ENCODE results near the gene VAV1.

The VAV1 gene

DNA sequence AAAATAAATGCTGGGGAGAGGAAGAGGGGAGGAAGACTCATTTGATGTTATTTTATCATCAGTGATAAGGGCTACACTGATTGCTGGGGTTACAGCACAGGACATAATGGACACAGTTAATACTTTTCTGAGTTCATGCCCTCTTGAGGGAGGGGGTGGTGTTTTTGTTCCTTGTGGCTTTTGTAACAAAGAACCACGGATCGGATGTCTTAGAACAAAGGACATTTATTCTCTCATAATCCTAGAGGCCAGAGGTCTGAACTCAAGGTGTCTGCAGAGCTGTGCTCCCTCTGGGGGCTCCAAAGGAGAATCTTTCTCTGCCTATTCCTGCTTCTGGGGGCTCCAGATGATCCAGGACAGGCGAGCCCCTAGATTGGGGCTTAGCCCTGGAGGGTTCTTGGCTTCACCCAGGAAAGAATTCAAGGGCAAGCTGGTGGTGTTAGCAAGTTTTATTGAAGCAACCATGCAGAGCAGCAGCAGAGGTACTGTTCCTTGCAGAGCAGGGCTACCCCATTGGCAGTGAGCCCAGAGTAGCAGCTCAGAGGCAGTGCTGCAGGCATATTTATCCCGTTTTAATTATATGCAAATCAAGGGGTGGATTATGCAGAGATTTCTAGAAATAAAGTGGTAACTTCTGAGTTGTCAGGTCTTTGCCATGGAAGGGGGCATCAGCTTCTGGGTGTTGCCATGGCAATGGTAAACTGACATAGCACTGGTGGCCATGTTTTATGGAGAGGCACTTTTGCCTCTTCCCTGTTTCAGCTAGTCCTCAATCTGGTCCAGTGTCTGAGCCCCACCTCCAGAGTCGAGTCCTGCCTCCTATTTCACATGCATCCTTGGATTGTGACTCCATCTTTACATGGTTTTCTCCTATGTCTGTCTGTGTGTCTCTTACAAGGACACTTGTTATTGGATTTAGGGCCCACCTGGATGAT, 18.0 kb downstream of the VAV1 start:
- DNase-seq = no peak

DNA sequence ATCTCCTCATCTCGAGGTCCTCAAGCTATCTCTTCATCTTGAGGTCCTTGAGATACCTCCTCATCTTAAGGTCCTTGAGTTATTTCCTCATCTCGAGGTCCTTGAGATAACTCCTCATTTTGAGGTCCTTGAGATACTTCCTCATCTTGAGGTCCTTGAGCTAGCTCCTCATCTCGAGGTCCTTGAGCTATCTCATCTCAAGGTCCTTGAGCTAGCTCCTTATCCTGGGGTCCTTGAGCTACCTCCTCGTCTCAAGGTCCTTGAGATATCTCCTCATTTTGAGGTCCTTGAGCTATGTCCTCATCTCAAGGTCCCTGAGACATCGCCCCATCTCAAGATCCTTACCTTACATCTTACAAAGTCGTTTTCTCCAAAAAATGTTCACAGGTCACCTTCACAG, 18.7 kb downstream of the VAV1 start:
- DNase-seq = no peak

DNA sequence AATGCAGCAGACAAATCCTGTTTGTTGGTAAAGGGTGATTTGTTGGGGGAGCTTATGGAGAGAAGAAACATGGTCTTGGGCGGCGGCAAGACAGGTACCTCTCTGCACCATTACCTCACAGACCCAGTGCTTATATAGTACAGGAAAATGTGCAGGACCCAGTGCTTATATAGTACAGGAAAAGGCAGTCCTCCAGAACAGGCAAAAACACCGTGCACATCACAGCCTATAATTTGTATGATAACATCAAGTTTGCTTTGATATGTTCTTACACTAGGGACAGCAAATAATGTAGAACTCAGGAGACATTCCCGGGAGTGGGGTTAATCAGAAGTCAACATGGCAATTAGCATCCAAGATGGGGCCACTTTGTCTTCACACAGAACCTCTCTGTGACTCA, 20.9 kb downstream of the VAV1 start:
- DNase-seq = no peak

DNA sequence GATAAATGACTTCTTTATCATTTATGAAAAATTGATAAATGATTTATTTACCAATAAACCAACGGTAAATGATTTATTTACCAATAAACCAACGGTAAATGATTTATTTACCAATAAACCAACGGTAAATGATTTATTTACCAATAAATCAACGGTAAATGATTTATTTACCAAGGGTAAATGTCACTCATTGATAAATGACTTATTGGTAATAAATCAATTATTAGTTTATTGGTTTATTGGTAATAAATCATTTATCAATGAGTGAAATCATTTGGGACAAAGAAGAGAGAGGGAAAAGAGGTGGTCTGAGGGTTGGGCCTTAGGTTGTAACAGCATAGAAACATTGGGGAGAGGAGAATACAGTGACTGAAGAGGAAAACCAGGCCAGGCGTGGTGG, 21.5 kb downstream of the VAV1 start:
- DNase-seq = no peak

DNA sequence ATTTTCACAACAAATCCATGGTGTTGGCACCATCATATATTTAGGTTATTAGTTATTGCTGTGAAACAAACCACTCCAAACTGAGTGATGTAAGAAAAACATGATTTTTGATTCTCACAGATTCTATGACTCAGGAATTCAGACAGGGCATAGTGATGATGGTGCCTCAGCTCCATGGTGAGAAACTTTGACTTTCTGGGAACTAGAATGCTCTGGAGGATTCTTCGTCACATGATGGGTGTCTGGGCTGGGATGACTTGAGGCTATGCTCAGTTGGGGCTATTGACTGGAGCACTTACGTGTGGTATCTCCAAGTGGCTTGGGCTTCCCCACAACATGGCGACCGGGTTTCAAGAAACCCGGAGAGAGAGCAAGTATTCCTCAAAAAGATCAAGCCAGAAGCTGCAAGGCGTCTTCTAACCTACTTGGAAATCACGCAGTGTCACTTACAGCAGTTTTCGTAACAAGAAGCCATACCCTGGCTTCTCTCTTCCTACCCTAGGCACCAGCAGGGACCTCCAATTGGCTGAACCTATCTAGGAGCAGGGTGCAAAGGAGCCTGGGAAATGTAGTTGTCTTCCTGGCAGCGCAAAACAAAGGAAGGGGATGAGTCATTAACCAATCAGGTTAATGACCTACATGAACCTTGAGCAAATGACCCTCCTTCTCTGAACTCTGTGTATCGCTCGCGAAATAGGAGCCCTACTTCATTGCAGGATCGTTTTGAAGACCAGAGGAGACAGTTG, 22.4 kb downstream of the VAV1 start:
- no peak for DNase-seq

DNA sequence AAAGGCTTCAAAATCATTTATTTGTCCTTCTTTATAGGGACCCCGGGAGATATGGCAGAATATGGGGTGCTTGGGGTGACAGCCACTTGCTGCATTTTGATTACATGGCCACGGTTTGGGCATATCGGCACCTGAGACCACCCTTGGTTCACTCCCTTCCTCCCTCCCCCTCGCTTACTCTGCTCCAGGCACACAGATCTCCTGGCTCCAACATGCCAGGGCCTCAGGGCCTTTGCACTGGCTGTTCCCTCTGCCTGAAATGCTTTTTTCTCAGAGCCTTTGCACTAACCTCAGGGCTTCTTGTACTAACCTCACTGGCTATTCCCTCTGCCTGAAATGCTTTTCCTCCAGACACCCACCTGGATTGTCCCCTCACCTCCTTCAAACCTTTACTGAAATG, 23.8 kb downstream of the VAV1 start:
- DNase-seq = no peak

DNA sequence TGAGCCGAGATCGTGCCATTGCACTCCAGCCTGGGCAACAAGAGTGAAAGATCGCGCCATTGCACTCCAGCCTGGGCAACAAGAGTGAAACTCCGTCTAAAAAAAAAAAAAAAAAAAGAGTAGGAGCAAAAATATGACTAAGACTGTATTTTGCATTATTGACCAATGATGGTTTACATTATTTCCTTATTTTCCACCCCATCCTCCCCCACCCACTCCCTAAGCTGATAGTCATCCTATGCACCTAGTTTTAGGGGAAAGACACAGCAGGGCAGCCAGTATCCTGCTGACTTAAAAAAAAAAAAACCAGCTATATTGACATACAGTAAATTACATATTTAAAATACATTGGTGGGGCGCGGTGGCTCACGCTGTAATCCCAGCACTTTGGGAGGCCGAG, 25.1 kb downstream of the VAV1 start:
- DNase-seq = no peak

DNA sequence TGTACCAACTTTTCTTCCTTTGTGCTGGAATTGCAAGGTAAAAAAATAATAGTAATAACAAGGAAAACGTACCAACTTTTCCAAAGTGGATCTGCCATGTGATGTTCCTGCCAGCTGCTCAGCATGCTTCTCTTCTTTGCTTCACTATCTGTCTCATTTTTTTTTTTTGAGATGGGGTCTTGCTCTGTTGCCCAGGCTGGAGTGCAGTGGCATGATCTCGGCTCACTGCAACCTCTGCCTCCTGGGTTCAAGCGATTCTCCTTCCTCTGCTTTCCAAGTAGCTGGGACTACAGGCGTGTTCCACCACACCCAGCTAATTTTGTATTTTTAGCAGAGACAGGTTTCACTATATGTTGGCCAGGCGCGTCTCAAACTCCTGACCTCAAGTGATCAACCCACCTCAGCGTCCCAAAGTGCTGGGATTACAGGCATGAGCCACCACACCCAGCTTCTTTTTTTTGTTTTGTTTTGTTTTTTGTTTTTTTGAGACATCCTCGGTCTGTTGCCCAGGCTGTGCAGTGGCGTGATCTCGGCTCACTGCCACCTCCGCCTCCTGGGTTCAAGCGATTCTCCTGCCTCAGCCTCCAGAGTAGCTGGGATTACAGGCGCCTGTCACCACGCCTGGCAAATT, 27.8 kb downstream of the VAV1 start:
- peak in 1 of 5 experiments; percentile 27 for DNase-seq

DNA sequence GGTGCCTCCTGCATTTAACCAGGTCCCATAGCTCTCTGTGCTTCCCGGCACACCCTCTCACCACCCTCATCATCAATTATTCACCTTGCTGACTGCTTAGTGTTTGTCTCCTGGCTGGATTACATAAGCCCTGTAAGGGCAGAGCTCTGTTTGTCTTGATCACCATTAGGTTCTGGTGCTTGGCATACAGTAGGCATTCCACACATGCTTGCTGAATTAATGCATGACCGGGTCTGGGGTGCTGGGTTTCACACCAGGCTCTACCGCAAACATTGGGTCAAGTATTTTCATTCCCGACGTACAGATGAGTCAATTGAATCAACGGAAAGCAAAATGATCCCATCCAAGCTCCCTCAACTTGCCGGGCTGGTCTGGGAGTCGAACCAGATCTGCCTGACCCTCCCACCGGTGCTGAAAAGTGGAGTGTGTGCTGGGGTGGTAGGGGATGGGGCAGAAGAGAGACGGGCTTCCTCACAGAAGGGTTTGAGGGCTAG, 28.5 kb downstream of the VAV1 start:
- DNase-seq = peak in 1 of 5 experiments; percentile 31

DNA sequence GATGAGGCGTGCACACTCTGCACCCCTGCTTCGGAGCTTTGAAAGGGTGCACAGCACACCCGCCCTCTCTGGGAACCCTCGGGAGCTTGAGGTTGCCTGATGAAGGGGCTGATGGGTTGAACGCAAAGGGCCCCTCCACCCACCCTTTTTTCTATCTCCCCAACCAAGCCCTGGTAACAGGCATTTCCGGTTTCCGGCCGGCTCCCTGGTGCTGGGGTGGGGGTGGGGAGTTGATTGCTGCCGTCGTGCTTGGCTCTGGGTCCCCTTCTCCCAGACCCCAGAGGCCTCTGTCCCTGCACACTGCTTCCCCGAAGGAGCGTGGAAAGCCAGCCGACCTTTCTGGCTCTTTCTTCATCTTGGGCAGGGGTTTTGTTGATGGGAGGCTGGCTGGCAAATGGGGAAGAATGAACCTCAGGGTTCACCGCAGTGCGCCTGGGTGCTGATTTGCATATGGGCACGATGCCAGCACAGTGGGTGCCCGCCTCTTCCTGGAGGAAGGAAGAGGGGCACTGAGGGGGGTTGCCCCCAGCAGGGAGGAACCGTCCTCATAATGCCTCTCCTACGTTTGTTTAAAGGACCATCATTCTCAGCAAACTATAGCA, 29.1 kb downstream of the VAV1 start:
- peak; percentile 55 to 95 (median 73) for DNase-seq

DNA sequence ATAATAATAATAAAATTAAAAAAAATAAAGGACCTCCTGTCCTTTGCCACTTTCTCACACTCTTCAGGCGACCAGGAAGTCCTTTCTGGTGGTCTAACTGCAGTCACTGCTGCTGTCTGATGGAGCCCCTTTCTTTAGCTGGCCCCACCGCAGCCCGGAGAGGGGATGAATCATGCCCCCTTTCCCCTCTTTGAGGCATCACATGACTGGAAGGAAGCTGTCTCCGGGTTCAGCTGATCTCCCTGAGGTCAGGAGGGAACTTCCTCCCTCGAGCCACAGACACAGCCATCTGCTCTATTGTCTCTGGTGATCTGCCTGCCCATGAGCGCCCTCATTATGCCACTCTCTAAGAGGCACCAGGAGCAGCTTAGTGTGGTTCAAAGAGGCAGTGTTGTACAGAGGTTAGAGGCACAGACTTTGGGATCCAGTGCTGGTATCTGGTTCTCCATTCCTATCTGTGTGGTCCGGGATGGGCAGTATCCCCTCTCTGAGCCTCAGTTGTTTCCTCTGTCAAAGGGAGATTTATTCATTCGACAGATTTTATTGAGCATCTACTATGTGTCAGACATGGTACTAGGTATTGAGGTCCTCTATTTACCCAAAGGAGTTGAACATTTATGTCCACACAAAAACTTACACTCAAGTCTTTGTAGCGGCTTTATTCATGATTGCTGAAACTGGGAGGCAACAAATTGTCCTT, 30.0 kb downstream of the VAV1 start:
- DNase-seq = peak; percentile 20 to 80 (median 48)

DNA sequence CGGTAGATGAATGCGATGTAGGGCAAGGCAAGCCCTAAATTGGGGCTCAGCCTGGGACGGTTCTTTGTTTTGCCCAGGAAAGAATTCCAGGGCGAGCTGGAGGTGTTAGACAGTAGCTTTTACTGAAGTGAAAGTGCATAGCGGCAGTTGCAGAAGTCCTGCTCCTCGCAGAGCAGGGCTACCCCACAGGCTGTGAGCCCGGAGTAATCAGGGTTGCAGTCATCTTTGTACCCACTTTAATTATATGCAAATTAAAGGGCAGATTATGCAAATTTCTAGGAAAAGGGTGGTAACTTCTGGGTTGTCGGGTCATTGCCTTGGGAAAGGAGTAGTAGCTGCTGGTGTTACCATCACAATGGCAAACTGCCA, 30.5 kb downstream of the VAV1 start:
- DNase-seq = no peak

DNA sequence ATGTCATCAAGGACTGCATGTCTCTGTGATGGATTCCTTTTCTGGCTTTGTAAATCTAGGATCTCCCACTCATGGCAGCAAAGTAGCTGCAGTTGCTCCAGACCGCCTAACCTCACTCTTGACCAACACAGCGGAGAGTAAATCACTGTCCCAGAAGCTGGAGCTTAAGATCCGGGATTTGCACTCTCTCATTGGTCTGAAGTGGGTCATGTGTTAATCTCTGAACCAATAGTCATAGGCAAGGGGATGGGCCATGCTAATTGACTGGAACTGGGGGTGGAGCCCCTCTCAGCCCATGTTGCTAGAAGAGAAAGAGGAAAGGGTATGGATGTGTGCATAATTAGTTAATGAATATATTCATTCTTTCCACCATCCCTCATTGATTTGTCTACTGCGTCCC, 34.0 kb downstream of the VAV1 start:
- no peak for DNase-seq

DNA sequence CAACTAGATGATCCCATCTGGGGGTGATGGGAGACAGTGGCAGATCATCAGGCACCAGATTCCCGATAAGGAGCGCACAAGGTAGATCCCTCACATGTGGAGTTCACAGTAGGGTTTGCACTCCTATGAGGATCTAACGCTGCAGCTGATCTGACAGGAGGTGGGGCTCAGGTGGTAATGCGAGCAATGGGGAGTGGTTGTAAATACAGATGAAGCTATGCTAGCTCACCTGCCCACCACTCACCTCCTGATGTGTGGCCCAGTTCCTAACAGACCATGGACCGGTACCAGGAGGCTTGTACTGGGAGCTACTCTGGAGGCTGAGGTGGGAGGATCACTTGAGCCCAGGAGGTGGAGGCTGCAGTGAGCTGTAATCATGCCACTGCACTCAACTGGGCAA, 34.8 kb downstream of the VAV1 start:
- DNase-seq = no peak

DNA sequence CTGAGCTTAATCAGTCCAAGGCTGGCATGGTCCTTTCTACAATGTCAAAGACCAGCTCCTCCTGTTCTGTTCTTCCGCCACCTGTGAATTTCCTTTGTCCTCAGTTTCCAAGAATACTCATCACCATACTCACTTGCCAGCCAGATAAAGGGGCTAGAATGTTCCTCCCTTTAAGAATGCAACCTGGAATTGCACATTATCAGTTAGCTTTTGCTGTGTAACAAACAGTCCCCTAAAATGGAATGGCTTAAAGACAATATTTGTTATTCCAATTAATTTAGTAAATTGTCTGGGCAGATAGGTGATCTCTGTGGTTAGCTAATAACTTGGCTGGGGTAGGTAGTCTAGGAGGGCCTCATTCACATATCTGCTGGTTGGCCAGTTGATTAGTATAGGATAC, 36.0 kb downstream of the VAV1 start:
- DNase-seq = no peak

DNA sequence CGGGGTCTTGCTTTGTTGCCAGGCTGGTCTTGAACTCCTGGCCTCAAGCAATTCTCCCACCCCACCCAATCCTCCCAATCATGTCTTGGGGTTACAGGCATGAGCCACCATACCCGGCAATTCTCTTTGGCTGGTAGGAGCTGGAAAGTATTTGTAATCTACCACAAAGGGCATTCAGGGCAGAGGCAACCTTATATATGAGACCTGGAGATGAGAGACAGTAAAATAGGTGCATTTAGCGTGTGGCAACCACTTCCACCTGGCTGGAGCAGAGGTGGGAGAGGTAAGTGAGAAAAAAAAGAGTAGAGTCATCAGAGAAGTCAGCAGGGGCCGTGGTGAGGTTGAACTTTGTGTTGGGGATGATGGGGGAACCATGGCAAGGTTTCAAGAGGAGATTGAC, 36.8 kb downstream of the VAV1 start:
- DNase-seq = no peak

DNA sequence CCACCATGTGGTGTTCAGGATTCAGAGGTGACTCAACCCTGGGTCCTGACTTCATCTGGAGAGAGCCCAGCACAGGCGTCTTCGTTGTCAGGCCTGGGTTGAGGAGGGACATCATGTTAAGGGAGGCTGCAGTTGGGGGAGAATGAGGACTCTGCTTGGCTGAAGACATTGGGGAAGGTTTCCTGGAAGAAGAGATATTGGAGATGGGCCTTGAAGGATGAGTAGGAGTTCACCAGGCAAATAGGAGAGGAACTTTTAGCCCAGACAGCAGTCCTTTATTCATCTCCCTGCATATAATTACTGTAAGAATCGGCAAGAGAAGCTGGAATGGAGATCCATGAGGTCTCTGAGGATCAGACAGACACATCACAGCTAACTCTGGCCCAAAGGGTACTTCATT, 38.9 kb downstream of the VAV1 start:
- DNase-seq = no peak

DNA sequence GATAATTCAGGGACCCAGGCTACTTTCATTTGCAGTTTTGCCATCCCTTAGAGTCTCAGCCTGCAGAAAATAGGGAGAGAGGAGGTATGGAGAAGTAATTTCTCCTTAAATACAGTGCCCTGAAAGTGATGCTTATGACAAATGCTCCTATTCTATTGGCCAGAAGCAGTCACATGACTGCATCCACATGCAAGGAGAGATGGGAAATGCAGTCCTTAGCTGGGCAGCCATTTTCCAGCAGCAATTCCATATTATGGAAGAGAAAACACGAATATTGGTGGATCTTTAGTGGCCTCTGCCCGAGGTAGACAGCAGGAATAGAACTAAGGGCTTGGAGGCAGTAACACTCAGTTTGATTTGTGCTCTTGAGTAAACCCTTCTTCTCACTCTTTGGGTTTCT, 39.4 kb downstream of the VAV1 start:
- peak in 1 of 5 experiments; percentile 67 for DNase-seq

DNA sequence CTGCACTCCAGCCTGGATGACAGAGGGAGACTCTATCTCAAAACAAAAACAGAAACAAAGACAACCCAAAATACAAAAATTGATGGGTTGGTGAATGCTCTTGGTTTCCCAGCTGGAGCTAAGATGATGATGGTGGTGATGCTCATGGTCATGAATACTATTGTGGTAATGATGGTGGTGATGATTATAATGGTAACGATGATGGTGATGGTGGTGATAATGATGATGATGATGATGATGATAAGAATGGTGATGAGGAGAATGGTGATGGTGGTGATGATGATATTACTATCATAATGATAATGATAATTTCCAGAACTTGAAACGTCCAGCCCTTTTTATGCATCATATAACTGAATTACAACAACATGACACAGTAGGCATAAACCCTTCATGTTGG, 40.1 kb downstream of the VAV1 start:
- DNase-seq = peak in 1 of 5 experiments; percentile 75

DNA sequence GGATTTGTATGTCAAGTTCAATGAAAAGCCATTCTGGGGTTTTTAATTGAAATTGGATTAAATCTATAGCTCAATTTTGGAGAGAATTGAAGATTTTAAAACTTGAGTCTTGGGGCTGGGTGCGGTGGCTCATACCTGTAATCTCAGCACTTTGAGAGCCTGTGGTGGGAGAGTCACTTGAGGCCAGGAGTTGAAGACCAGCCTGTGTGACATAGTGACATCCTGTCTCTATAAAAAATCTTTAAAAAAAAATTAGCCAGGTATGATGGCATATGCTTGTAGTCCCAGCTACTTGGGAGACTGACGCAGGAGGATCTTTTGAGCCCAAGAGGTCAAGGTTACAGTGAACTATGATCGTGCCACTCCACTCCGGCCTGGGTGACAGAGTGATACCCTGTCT, 41.2 kb downstream of the VAV1 start:
- DNase-seq = peak in 1 of 5 experiments; percentile 85

DNA sequence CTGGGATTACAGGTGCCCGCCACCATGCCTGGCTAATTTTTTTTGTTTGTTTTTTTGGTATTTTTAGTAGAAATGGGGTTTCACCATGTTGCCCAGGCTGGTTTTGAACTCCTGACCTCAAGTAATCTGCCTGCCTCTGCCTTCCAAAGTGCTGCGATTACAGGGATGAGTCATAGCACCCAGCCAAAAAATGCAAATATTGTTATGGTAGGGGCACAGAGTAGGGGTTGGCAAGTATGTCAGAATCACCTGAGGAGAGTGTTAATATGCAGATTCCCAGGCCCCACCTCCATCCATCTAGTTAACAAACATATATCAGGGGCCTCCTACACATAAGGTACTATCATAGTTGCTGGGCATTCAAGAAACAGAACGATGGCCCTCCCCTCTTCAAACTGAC, 44.7 kb downstream of the VAV1 start:
- DNase-seq = peak in 1 of 5 experiments; percentile 57

DNA sequence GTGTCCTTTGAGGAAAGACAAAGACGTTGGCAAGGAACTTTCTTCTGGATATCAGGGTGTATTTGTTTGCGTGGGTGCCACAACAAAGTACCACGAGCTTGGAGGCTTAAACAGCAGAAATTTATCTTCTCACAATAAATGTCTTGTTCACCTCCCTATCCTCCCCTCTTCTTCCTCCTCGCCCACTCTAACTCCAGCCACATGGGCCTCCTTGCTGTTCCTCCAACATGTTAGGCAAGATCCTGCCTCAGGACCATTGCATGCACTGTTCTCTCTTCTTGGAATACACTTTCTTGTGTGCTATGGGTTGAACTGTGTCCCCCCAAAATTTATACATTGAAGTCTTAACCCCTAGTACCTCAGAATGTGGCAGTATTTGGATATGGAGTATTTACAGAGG, 45.7 kb downstream of the VAV1 start:
- no peak for DNase-seq
